GM03348 (cell line): ENCODE results near the gene CDC20B.
"Not testable (repeated sequence)": the region's sequence is repeated elsewhere in the genome, so short reads cannot be mapped to it uniquely, and the experiment has no call there.

Experiments used
- DNase-seq: peaks from one replicate; pipeline ENCODE4 v3.0.0; 2012; ENCODE audit warnings: low spot score

The CDC20B gene

DNA sequence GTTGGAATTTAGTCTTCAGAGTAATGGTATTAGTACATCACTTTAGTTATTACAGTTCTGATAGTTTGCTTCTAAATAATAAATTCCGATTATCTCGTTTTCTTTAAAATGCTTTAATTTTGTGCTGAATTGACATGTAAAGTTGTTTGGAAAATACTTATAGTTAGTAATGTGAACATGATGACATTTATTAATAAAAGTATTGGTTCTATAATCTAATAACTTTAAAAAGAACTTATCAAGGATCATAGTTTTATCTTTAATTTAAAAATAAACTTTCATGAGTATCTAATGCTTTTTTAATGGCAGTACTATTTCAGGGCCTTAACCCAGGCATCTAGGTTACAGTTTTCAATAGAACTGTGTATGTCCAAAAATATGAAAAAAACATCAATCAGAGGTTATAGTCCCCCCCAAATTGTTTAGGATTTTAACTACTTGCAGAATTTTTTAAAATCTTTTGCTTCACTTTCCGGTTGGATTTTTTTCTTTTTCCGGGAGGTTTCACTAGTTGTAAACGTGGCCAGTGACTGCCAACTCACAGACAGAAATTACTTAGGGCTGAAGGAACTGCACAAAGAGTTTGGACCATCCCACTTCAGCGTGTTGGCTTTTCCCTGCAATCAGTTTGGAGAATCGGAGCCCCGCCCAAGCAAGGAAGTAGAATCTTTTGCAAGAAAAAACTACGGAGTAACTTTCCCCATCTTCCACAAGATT is 12.3 kb downstream of the CDC20B start:
- DNase-seq = peak; percentile 85

GRCh38 chr5:55159763-55160492 is 13.0 kb downstream of the CDC20B start, which contains the start of gene GPX8:
TSS of gene GPX8 (plus strand) at chr5:55160171. CDS start at chr5:55160193, 22 bp downstream.
- DNase-seq = peak; percentile 57

GRCh38 chr5:55154873-55155272 is 18.1 kb downstream of the CDC20B start:
- DNase-seq = peak; percentile 52

DNA sequence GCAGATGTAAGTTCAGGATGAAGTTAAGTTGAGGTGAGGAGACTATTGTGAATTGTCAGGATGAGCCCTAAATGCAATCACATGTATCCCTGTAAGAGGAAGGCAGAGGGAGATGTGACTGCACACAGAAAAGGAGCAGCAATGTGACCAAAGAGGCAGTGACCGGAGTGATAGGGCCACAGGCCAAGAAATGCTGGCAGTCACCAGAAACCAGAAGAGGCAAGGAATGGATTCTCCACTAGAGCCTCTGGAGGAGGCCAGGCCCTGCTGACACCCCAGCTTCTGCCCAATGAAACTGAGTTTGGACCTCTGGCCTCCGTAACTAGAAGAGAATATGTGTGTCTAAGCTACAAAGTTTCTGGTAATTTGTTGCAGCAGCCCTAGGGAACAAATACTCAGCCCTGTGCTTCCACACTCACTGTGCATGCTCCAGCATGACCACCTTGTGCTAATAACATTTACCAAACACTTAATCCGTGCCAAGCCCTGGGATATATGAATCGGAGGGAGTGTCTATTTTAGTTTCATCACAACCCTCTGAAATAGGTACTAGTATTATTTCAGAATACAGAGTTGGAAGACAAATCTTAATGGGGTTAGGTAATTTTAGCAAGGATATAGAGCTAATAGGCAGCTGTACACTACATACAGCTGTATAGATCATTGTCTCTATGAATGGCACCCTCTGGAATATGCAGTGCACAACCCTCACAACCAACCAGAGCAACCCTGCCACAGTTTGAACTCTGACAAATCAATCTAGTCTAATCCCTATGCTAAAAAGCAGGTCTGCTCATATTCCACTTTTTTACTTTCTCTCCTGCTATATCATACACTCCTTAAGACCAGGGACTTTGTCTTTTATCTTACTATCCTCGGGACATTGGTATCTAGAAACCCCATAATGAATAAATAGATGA is 20.8 kb downstream of the CDC20B start:
- no peak for DNase-seq

- DNase-seq = no peak
Observed at GRCh38 chr5:55149308-55149795, 23.6 kb downstream of the CDC20B start.

DNA sequence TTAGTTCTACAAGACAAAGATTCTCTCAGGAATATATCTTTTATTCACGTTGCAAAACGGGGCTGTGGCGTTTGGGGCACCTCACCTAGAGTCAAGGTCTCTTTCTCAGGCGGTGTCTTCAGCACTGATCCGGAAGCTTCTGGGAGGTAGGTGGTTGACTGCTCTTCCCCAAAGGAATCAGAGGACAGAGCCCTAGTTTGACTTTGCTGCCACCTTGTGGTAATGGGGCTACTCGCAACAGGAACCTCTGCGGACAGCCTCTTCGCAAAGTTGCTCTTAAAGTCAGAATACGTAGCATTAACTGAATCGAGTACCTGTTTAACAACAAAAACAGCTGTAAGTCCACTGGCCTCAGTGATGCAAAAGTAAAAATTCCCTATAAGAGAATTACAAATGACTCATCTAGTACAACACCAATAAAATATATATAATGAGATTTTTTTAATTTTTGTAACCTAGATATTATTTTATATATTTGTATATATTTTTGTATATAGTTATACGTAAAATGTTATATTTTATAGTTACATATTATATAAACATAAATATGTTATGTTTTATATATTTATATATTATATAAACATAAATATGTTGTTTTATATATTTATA is 26.3 kb downstream of the CDC20B start:
- peak; percentile 82 for DNase-seq

GRCh38 chr5:55146080-55146479 is 26.9 kb downstream of the CDC20B start:
- no peak for DNase-seq

DNA sequence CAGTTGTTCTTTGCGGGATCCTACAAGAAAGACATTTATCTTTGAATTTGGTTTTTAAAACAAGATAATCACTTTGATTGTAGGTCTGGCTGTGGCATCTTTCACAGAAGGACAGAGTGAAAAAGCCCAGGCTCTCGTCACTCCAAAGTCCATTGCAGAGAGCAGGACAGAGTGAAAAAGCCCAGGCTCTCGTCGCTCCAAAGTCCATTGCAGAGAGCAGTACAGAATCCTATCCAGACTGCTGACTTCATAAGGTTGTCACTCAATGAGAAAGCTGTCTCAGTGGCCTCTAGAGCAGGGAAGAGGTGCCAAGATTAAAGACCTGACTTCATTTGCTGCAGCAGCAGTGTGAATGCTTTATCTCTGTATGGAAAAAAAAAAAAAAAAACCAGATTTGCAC is 29.4 kb downstream of the CDC20B start:
- DNase-seq = no peak

GRCh38 chr5:55141945-55142690 is 30.9 kb downstream of the CDC20B start:
- no peak for DNase-seq

DNA sequence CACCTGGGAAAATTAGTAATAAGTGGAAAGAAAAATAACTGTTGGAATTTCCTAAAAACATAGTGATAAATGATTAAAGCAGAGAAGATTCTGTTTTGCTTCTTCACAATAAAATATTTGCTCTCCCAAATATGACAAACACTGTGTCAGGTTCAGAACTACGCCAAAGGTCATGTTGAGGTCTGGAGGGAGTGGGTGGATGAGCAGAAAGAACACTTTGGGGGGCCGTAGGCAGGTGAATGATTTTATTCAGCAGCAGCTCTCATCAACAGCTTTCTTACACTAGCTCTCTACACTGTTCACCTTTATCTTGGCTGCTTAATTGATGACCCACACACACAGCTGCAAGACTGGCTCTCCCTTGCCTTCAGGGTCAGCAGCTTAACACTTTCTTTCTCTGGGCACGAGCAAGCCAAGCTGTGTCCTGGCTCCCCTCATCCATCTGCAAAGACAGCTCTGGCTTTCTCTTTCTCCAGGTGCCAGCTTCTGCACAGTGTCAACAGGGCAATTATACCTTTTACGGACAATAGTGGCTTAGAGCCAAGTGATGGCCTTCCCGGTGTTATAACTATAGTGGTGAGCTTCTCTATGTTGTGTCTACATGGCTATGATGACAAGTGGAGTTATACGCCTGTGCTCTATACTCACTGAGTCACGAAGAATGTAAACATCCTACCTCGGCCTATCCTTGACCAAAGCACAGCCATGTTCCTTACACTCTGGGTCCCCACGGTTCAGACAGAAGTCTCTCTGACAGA is 31.9 kb downstream of the CDC20B start:
- DNase-seq = no peak

- DNase-seq = no peak
Observed at GRCh38 chr5:55136521-55136920, 36.5 kb downstream of the CDC20B start.

- no peak for DNase-seq
Observed at GRCh38 chr5:55134053-55134722, 38.8 kb downstream of the CDC20B start.

- no peak for DNase-seq
Observed at GRCh38 chr5:55123365-55123764, 49.6 kb downstream of the CDC20B start.

GRCh38 chr5:55114061-55114460 is 58.9 kb downstream of the CDC20B start:
- DNase-seq = no peak

DNA sequence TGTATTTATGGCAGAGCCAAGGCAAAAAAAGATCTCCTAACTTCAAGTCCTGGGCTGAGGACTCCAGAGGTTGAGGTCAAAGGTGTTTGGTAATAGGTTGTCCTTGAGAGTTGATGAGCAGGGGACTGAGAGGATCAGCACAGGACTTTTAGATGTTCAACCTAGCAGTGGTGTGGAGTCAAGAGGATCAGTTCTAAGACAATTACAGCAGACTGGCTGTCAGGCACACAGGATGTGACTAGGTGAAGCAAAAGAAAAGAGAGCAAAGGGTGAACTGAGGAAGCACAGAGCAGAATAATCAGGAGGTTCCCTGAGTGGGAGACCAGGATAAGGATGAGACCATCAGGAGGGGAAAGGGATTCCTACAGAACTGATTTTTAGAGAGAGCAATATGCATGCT is 59.6 kb downstream of the CDC20B start:
- DNase-seq = no peak

- DNase-seq = no peak
Observed at GRCh38 chr5:55110217-55110616, 62.8 kb downstream of the CDC20B start.

GRCh38 chr5:55108661-55109060 is 64.3 kb downstream of the CDC20B start:
- no peak for DNase-seq

DNA sequence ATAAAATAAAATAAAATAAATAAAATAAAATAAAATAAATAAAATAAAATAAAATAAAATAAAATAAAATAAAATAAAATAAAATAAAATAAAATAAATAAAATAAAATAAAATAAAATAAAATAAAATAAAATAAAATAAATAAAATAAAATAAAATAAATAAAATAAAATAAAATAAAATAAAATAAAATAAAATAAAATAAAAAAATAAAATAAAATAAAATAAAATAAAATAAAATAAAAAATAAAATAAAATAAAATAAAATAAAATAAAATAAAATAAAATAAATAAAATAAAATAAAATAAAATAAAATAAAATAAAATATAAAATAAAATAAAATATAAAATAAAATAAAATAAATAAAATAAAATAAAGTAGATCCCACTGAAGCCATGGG is 67.0 kb downstream of the CDC20B start:
- not testable (repeated sequence) for DNase-seq

GRCh38 chr5:55104946-55105701 is 67.9 kb downstream of the CDC20B start:
- DNase-seq = no peak
